ENCODE measurements around the gene ATL2.
"Not testable (repeated sequence)": the region's sequence is repeated elsewhere in the genome, so short reads cannot be mapped to it uniquely, and the experiment has no call there.

ATL2 gene

GRCh38 chr2:38281095-38281742, 95.9 kb downstream of the ATL2 start:
- H3K27me3 Mint-ChIP-seq, result peaks cover 7% of the 10 kb centered on the region
- DNase-seq, result no peak
- no peak overlapping the region for H3K27ac Mint-ChIP-seq
- H3K4me3 Mint-ChIP-seq, result no peak overlapping the region
- no peaks in the 10 kb centered on the region for H3K9me3 Mint-ChIP-seq
- no peaks in the 10 kb centered on the region for H3K36me3 Mint-ChIP-seq (ENCODE audit: low read depth)
- H3K4me1 Mint-ChIP-seq (ENCODE audit: low read depth), result peaks cover 14% of the 10 kb centered on the region

- Mint-ChIP-seq H3K9me3 (no peaks in the 10 kb centered on the region), H3K4me3 (no peak overlapping the region), H3K4me1 (ENCODE audit: low read depth) (peaks cover 8% of the 10 kb centered on the region), H3K27ac (no peak overlapping the region), H3K27me3 (no peaks in the 10 kb centered on the region), H3K36me3 (ENCODE audit: low read depth) (no peaks in the 10 kb centered on the region)
- no peak for DNase-seq
Measured at GRCh38 chr2:38279201-38279600, 97.9 kb downstream of the ATL2 start.

GRCh38 chr2:38278117-38278438, 99.0 kb downstream of the ATL2 start:
- H3K4me1 Mint-ChIP-seq (ENCODE audit: low read depth); H3K9me3 Mint-ChIP-seq; H3K36me3 Mint-ChIP-seq (ENCODE audit: low read depth); H3K27ac Mint-ChIP-seq; H3K27me3 Mint-ChIP-seq; DNase-seq; H3K4me3 Mint-ChIP-seq: not testable (repeated sequence)

GRCh38 chr2:38277245-38278116, 99.6 kb downstream of the ATL2 start:
- Mint-ChIP-seq H3K36me3 (ENCODE audit: low read depth) (no peaks in the 10 kb centered on the region), H3K27ac (no peak overlapping the region), H3K4me1 (ENCODE audit: low read depth) (peaks cover 7% of the 10 kb centered on the region), H3K4me3 (no peak overlapping the region), H3K9me3 (no peaks in the 10 kb centered on the region), H3K27me3 (no peaks in the 10 kb centered on the region)
- no peak for DNase-seq

GRCh38 chr2:38274286-38275276, 102.5 kb downstream of the ATL2 start:
- H3K4me1 Mint-ChIP-seq (ENCODE audit: low read depth), result peaks cover 7% of the 10 kb centered on the region

GRCh38 chr2:38271697-38272096, 105.4 kb downstream of the ATL2 start:
- Mint-ChIP-seq H3K27ac (no peak overlapping the region), H3K36me3 (ENCODE audit: low read depth) (no peaks in the 10 kb centered on the region), H3K4me3 (no peak overlapping the region), H3K27me3 (no peaks in the 10 kb centered on the region), H3K9me3 (peaks cover under 1% of the 10 kb centered on the region), H3K4me1 (ENCODE audit: low read depth) (peaks cover 4% of the 10 kb centered on the region)
- DNase-seq, result no peak

More at GRCh38 chr2:38274286-38275276, 102.5 kb downstream of the ATL2 start:
- Mint-ChIP-seq H3K27ac (no peak overlapping the region), H3K9me3 (no peaks in the 10 kb centered on the region), H3K4me3 (no peak overlapping the region), H3K36me3 (ENCODE audit: low read depth) (no peaks in the 10 kb centered on the region), H3K27me3 (no peaks in the 10 kb centered on the region)
- no peak for DNase-seq

- Mint-ChIP-seq H3K36me3 (ENCODE audit: low read depth) (no peaks in the 10 kb centered on the region), H3K27ac (no peak overlapping the region), H3K4me1 (ENCODE audit: low read depth) (peaks cover 15% of the 10 kb centered on the region)
Measured at GRCh38 chr2:38269421-38269820, 107.7 kb downstream of the ATL2 start.

GRCh38 chr2:38268691-38269327, 108.3 kb downstream of the ATL2 start:
- no peaks in the 10 kb centered on the region for H3K36me3 Mint-ChIP-seq (ENCODE audit: low read depth)
- no peak for DNase-seq
- no peak overlapping the region for H3K27ac Mint-ChIP-seq

More at GRCh38 chr2:38269421-38269820, 107.7 kb downstream of the ATL2 start:
- no peak overlapping the region for H3K4me3 Mint-ChIP-seq
- no peak for DNase-seq
- H3K9me3 Mint-ChIP-seq, result peaks cover 14% of the 10 kb centered on the region
- no peaks in the 10 kb centered on the region for H3K27me3 Mint-ChIP-seq

GRCh38 chr2:38268001-38268400, 109.1 kb downstream of the ATL2 start:
- no peak for DNase-seq
- Mint-ChIP-seq H3K4me1 (ENCODE audit: low read depth) (peaks cover 21% of the 10 kb centered on the region), H3K9me3 (peaks cover 14% of the 10 kb centered on the region), H3K27me3 (peaks cover 3% of the 10 kb centered on the region), H3K27ac (no peak overlapping the region), H3K36me3 (ENCODE audit: low read depth) (no peaks in the 10 kb centered on the region), H3K4me3 (no peak overlapping the region)

More at GRCh38 chr2:38268691-38269327, 108.3 kb downstream of the ATL2 start:
- Mint-ChIP-seq H3K4me3 (no peak overlapping the region), H3K4me1 (ENCODE audit: low read depth) (peaks cover 17% of the 10 kb centered on the region), H3K9me3 (peaks cover 14% of the 10 kb centered on the region), H3K27me3 (no peaks in the 10 kb centered on the region)

GRCh38 chr2:38267270-38267925, 109.7 kb downstream of the ATL2 start:
- H3K4me3 Mint-ChIP-seq, result no peak overlapping the region
- H3K4me1 Mint-ChIP-seq (ENCODE audit: low read depth), result peaks cover 26% of the 10 kb centered on the region
- no peak overlapping the region for H3K27ac Mint-ChIP-seq
- no peak for DNase-seq
- peaks cover 14% of the 10 kb centered on the region for H3K9me3 Mint-ChIP-seq
- H3K27me3 Mint-ChIP-seq, result peaks cover 3% of the 10 kb centered on the region
- H3K36me3 Mint-ChIP-seq (ENCODE audit: low read depth), result no peaks in the 10 kb centered on the region

GRCh38 chr2:38266382-38267061, 110.6 kb downstream of the ATL2 start:
- Mint-ChIP-seq H3K4me1 (ENCODE audit: low read depth) (peaks cover 35% of the 10 kb centered on the region), H3K27ac (peak overlapping the region; percentile 57), H3K4me3 (no peak overlapping the region)

GRCh38 chr2:38265461-38265860, 111.6 kb downstream of the ATL2 start:
- Mint-ChIP-seq H3K4me1 (ENCODE audit: low read depth) (peaks cover 45% of the 10 kb centered on the region), H3K4me3 (no peak overlapping the region), H3K36me3 (ENCODE audit: low read depth) (no peaks in the 10 kb centered on the region), H3K27ac (no peak overlapping the region), H3K9me3 (peaks cover 14% of the 10 kb centered on the region), H3K27me3 (peaks cover 4% of the 10 kb centered on the region)
- no peak for DNase-seq

More at GRCh38 chr2:38266382-38267061, 110.6 kb downstream of the ATL2 start:
- H3K9me3 Mint-ChIP-seq, result peaks cover 14% of the 10 kb centered on the region
- H3K27me3 Mint-ChIP-seq, result peaks cover 3% of the 10 kb centered on the region
- DNase-seq, result no peak
- H3K36me3 Mint-ChIP-seq (ENCODE audit: low read depth), result no peaks in the 10 kb centered on the region
